ENCODE measurements around the gene POSTN.

POSTN gene

GRCh38 chr13:37515226-37515625 lies 83.3 kb downstream of the POSTN start:
- DNase-seq (ENCODE audit: low read depth in 3 of 3) = no peak
